ENCODE results near the gene APOD.
"Not testable (repeated sequence)": the region's sequence is repeated elsewhere in the genome, so short reads cannot be mapped to it uniquely, and the experiment has no call there.

APOD gene

GRCh38 chr3:195583831-195584542 lies at the start of gene APOD:
Gene APOD, minus strand, starts transcription at chr3:195583940. Its CDS starts 4,479 bp downstream, at chr3:195579461.
- DNase-seq (ENCODE audit: low read depth in 2 of 2) = no peak

- DNase-seq (ENCODE audit: low read depth in 2 of 2) = not testable (repeated sequence)
Observed at GRCh38 chr3:195633351-195633750, 49.6 kb upstream of the APOD start.

- DNase-seq (ENCODE audit: low read depth in 2 of 2) = not testable (repeated sequence)
Observed at GRCh38 chr3:195632501-195633185, 48.9 kb upstream of the APOD start.

GRCh38 chr3:195632046-195632445 lies 48.3 kb upstream of the APOD start:
- DNase-seq (ENCODE audit: low read depth in 2 of 2) = not testable (repeated sequence)

GRCh38 chr3:195630938-195631495 lies 47.3 kb upstream of the APOD start:
- DNase-seq (ENCODE audit: low read depth in 2 of 2) = not testable (repeated sequence)

GRCh38 chr3:195630086-195630917 lies 46.6 kb upstream of the APOD start:
- DNase-seq (ENCODE audit: low read depth in 2 of 2) = not testable (repeated sequence)

GRCh38 chr3:195629682-195630081 lies 45.9 kb upstream of the APOD start:
- not testable (repeated sequence) for DNase-seq (ENCODE audit: low read depth in 2 of 2)

- DNase-seq (ENCODE audit: low read depth in 2 of 2) = not testable (repeated sequence)
Observed at GRCh38 chr3:195628386-195628920, 44.7 kb upstream of the APOD start.

- not testable (repeated sequence) for DNase-seq (ENCODE audit: low read depth in 2 of 2)
Observed at GRCh38 chr3:195627515-195628385, 44.0 kb upstream of the APOD start.

- not testable (repeated sequence) for DNase-seq (ENCODE audit: low read depth in 2 of 2)
Observed at GRCh38 chr3:195624603-195625560, 41.1 kb upstream of the APOD start.

- not testable (repeated sequence) for DNase-seq (ENCODE audit: low read depth in 2 of 2)
Observed at GRCh38 chr3:195624171-195624570, 40.4 kb upstream of the APOD start.

GRCh38 chr3:195623217-195623965 lies 39.7 kb upstream of the APOD start:
- DNase-seq (ENCODE audit: low read depth in 2 of 2) = not testable (repeated sequence)

GRCh38 chr3:195622523-195623170 lies 38.9 kb upstream of the APOD start:
- not testable (repeated sequence) for DNase-seq (ENCODE audit: low read depth in 2 of 2)

- not testable (repeated sequence) for DNase-seq (ENCODE audit: low read depth in 2 of 2)
Observed at GRCh38 chr3:195622012-195622411, 38.3 kb upstream of the APOD start.

GRCh38 chr3:195621095-195621494 lies 37.4 kb upstream of the APOD start:
- not testable (repeated sequence) for DNase-seq (ENCODE audit: low read depth in 2 of 2)

- not testable (repeated sequence) for DNase-seq (ENCODE audit: low read depth in 2 of 2)
Observed at GRCh38 chr3:195620476-195620875, 36.7 kb upstream of the APOD start.

GRCh38 chr3:195619591-195620369 lies 36.0 kb upstream of the APOD start:
- DNase-seq (ENCODE audit: low read depth in 2 of 2) = not testable (repeated sequence)

All from fibroblast of skin of left biceps (primary cell).